ENCODE data around the gene LRP8.

GRCh38 chr1:53284224-53285020 is 43.4 kb downstream of the LRP8 start:
- no peak for TF ChIP-seq CTCF (IDR thresholded peaks at IDR 0.05)
- TF ChIP-seq POLR2AphosphoS5 (IDR thresholded peaks at IDR 0.05; ENCODE audit: low read depth, low read length) = no peak
- TF ChIP-seq REST (IDR thresholded peaks at IDR 0.05; ENCODE audit: insufficient read depth in 1 of 2, low read depth in 2 of 2, low read length in 1 of 2) = no peak
